Measurements from ENCODE around the gene CTH.
"Not testable (repeated sequence)": the region's sequence is repeated elsewhere in the genome, so short reads cannot be mapped to it uniquely, and the experiment has no call there.

CTH gene

GRCh38 chr1:70411360-70411844, 334 bp downstream of the CTH start:
- DNase-seq, result no peak

- DNase-seq, result no peak
These were observed 4.8 kb downstream of the CTH start for GRCh38 chr1:70415882-70416281.

DNA sequence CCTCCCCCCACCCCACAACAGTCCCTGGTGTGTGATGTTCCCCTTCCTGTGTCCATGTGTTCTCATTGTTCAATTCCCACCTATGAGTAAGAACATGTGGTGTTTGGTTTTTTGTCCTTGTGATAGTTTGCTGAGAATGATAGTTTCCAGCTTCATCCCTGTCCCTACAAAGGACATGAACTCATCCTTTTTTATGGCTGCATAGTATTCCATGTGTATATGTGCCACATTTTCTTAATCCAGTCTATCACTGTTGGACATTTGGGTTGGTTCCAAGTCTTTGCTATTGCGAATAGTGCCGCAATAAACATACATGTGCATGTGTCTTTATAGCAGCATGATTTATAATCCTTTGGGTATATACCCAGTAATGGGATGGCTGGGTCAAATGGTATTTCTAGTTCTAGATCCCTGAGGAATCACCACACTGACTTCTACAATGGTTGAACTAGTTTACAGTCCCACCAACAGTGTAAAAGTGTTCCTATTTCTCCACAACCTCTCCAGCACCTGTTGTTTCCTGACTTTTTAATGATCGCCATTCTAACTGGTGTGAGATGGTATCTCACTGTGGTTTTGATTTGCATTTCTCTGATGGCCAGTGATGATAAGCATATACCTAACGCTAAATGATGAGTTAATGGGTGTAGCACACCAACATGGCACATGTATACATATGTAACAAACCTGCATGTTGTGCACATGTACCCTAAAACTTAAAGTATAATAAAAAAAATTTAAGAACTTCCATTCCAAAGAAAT, 8.1 kb downstream of the CTH start:
- not testable (repeated sequence) for DNase-seq

DNA sequence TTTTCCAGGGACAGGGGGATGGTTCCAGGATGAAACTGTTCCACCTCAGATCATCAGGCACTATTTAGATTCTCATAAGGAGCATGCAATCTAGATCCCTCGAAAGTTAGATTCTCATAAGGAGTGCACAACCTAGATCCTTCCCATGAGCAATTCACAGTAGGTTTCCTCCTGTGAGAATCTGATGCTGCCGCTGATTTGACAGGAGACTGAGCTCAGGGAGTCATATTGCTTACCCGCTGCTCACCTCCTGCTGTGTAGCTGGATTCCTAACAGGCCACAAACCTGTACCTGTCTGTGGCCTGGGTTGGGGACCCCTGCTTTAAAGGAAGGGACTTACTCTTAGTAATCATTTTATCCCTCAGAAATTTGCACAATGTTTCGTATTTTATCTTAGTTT, 9.3 kb downstream of the CTH start:
- DNase-seq, result no peak

DNA sequence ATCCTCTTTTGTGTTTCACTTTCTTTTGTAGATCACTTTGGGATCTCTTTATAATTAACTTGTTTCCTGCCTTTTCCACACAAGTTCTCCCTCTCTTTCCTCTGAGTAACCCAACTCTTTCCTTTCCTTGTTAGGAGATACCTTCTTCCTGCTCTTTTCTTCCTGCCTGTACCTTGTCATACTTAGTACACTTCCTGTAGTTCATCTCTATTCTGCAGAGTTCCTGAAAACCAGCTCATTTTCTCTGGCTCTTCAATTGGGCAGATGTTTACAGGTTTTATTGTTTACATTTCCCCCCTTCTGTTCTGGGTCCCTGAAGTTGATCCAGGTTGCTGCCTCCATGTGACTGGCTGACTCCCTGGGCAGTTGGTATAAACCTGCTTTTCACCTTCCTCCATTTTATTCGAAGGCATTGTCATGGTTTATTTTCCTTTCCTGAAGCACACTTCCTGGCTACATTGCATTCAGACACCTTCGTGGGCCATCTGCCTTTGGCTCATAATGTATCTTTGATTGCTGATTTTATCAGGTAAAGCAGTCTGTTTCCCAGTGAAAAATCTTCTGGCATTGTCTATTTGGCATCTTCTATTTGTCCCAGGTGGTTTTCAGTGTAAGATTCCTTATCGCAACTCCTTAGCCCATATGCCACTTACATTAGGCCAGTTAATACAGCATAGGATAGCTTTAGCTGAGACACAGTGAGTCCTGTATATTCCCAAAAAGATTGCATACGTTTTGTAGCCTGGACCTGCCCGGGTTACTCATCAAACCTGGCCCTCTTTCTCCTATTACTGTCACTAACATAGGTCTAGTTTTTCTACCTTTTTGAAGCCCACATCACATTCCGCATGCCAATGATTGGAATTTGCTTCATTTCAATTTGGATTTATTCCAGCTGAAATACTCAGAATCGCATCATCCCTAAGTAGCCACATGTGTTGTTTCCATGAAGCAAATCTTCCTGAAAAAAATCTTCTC, 15.4 kb downstream of the CTH start:
- DNase-seq, result no peak

- no peak for DNase-seq
These were observed 16.9 kb downstream of the CTH start for GRCh38 chr1:70427976-70428375.

- DNase-seq, result no peak
These were observed 18.2 kb downstream of the CTH start for GRCh38 chr1:70429219-70429618.

DNA sequence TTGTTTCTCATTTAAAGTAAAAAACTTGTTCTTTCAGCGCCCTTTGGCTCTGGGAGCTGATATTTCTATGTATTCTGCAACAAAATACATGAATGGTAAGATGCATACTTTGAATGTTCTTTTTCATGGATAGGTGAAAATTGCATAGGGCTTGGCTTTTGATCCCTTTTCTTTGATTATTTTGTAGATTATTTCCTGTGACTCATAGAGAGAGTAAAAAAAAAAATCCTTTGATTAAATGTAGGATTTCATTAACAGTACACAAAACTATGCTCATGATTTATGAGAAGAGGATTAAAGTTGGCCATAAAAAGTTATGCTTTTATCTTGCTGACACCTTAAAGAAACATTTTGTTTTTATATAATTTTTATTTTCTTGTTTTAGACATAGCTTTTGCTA, 18.7 kb downstream of the CTH start:
- no peak for DNase-seq

GRCh38 chr1:70431317-70431716, 20.2 kb downstream of the CTH start:
- DNase-seq, result no peak

- no peak for DNase-seq
These were observed 20.8 kb downstream of the CTH start for GRCh38 chr1:70431874-70432273.

DNA sequence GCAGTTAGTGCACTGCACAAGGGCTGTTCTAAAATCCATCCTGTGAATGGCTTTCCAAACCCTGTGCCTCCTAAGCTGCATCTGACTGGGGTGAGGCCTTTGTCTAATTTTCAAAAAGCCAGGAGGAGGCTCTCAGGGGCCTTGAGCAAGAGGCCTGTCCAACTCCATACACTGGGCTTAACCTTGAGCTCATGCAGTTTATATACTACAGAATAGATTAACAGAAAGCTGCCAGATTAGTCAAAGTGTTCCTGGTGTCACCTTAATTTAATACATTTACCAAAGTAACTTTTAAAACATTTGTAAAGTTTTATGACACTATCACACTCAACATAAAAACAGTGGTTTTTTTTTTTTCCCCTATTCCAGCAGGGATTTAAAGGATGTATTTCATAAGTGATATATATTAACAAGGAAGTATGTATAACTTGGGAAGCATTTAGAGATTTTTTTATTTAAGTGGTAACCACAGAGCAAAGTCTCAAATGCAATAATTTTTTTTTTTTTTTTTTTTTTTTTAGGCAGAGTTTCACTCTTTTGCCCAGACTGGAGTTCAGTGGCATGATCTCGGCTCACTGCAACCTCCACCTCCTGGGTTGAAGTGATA, 23.3 kb downstream of the CTH start:
- DNase-seq, result no peak

GRCh38 chr1:70436622-70437251, 25.7 kb downstream of the CTH start:
- DNase-seq, result no peak

DNA sequence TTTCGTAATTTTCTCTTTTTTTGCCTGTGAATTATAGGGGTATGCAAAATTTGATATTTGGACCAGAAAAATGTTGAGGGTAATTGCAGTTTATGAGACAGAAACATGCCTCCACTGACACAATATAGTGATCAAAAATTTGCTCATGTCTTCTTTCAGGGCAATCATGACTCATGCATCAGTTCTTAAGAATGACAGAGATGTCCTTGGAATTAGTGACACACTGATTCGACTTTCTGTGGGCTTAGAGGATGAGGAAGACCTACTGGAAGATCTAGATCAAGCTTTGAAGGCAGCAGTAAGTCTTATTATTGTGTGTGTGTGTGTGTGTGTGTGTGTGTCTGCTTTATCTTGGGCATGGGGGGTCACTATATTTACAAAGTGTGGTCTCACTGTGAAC, 27.5 kb downstream of the CTH start:
- DNase-seq, result no peak

GRCh38 chr1:70440642-70441391, 29.7 kb downstream of the CTH start:
- no peak for DNase-seq

- DNase-seq, result no peak
These were observed 30.4 kb downstream of the CTH start for GRCh38 chr1:70441392-70442035.

- DNase-seq, result no peak
These were observed 31.4 kb downstream of the CTH start for GRCh38 chr1:70442490-70442889.

GRCh38 chr1:70443739-70444138, 32.7 kb downstream of the CTH start:
- DNase-seq, result no peak

- DNase-seq, result no peak
These were observed 38.0 kb downstream of the CTH start for GRCh38 chr1:70449049-70449448.

DNA sequence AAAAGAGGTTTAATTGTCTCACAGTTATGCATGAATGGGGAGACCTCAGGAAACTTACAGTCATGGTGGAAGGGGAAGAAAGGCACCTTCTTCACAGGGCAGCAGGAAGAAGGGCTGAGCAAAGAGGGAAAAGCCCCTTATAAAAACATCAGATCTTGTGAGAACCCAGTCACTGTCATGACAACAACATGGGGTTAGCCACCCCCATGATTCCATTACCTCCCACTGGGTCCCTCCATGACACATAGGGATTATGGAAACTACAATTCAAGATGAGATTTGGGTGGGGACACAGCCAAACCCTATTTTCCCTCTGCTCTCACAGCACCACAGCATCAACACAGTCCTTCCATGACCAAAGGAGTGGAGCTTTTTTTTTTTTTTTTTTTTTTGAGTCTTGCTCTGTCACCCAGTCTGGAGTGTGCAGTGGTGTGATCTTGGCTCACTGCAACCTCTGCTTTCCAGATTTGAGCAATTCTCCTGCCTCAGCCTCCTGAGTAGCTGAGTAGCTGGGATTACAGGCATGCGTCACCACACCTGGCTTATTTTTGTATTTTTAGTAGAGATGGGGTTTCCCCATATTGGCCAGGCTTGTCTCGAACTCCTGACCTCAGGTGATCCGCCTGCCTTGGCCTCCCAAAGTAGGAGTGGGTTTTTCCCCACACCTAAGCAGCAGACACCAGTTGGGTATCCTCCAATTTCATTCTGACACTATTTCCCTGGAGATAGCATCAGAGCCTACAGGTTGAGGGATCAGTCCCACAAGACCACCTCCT, 41.3 kb downstream of the CTH start:
- not testable (repeated sequence) for DNase-seq

DNA sequence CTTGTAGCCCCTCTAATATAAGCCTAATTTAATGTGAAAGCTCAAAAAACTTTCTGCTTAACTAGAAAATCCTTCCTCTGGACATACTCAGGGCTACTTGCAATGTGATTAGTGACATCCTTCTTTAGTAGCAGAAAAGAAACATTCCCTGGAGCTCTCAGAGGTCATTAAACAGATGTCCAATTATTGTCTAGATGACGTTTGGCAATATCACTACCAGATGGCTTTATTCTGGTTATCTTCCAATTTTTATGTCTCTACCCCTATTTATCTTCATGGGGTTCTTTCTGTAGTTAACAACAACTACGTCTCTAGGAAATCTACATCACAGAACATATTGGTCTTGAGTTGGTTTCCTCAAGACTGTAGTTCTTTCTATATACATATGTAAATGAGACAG, 44.2 kb downstream of the CTH start:
- no peak for DNase-seq

GRCh38 chr1:70458131-70458530, 47.1 kb downstream of the CTH start:
- DNase-seq, result no peak

Data from T1000 (cell line).